ENCODE data around the gene NRF1. TPM values are rescaled to one million over a fixed set of nuclear protein-coding genes. Genes with fewer than 3 reads are reported as not detected.

Gene NRF1
- total RNA-seq, 2 donors from 2014 or later, result 13.4 to 15.7 TPM

DNA sequence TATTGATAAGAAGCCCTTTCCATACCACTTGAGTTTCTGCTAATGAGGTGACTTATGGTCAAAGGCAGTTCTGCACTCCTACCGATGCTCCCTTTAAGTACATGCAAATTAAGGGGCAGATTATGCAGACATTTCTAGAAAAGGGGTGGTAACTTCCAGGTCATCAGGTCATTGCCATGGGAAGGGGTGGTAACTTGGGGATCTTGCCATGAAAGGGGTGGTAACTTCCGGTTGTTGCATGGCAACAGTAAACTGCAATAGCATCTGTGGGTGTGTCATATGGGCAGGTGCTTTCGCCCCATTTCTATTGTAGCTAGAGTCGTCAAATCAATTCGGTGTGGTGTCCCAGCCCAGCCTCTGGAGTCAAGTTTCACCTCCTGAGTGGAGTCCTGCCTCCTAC is 190.4 kb downstream of the NRF1 start:
- DNase-seq, result no peak
- H3K27ac ChIP-seq, result no peak overlapping the region
- TF ChIP-seq, protein P1, sequence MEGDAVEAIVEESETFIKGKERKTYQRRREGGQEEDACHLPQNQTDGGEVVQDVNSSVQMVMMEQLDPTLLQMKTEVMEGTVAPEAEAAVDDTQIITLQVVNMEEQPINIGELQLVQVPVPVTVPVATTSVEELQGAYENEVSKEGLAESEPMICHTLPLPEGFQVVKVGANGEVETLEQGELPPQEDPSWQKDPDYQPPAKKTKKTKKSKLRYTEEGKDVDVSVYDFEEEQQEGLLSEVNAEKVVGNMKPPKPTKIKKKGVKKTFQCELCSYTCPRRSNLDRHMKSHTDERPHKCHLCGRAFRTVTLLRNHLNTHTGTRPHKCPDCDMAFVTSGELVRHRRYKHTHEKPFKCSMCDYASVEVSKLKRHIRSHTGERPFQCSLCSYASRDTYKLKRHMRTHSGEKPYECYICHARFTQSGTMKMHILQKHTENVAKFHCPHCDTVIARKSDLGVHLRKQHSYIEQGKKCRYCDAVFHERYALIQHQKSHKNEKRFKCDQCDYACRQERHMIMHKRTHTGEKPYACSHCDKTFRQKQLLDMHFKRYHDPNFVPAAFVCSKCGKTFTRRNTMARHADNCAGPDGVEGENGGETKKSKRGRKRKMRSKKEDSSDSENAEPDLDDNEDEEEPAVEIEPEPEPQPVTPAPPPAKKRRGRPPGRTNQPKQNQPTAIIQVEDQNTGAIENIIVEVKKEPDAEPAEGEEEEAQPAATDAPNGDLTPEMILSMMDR (IDR thresholded peaks at IDR 0.05), result no peak
- no peak overlapping the region for H3K4me3 ChIP-seq
- H3K27me3 ChIP-seq, result no peaks in the 10 kb centered on the region
- intact Hi-C loops (cut with DNase I), result no loop called here
- H3K36me3 ChIP-seq, result no peaks in the 10 kb centered on the region
- H3K9ac ChIP-seq (ENCODE audit: low read depth in 2 of 2, low read length in 2 of 2), result no peak overlapping the region
- H3K9me3 ChIP-seq, result no peaks in the 10 kb centered on the region
- no peaks in the 10 kb centered on the region for H3K4me1 ChIP-seq

- intact Hi-C loops (cut with DNase I), result no loop called here
- Histone ChIP-seq H3K36me3 (no peaks in the 10 kb centered on the region), H3K9me3 (no peaks in the 10 kb centered on the region), H3K9ac (ENCODE audit: low read depth in 2 of 2, low read length in 2 of 2) (no peak overlapping the region), H3K27ac (no peak overlapping the region), H3K4me3 (no peak overlapping the region), H3K27me3 (no peaks in the 10 kb centered on the region), H3K4me1 (no peaks in the 10 kb centered on the region)
- TF ChIP-seq, protein P1 (IDR thresholded peaks at IDR 0.05), result no peak
- DNase-seq, result no peak
Observed at GRCh38 chr7:129803546-129804081, 192.1 kb downstream of the NRF1 start.

DNA sequence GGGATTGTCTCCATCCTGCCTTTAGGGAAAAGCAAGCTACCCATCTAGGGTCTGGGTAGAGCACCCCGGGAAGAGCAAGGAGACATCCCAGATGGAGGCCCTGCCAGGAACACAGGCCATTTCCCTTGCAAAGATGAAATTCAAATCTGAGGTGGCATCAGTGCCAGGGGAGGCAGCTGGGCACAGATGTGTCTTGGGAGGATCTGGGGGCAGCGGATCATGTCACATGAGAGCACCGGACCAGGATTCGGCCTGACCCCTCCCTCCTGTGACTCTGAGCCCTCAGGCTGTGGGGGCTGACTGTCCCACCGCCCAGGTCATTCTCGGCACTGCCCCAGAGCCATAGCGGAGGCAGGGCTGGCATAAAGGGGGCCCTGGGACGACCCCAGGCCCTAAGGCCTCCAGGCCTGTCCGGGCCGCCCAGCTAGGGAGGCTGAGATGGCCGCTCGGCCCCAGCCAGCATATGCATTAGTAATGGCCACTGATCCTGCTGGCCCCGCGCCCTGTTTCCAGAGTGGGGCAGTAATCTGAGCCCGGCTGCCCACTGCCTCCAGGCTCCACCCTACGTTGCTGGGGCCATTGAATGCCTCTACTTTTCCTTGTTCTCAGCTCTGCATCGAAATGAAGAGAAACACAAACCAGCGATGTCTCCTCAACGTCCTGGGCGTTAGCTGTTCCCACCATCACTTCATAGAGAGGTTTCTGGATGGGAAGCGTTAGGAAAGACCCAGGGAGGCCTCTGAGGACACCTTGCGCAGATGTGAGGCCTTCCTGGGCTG is 192.8 kb downstream of the NRF1 start:
- no peaks in the 10 kb centered on the region for H3K27me3 ChIP-seq
- H3K4me3 ChIP-seq, result no peak overlapping the region
- DNase-seq, result no peak
- no peaks in the 10 kb centered on the region for H3K4me1 ChIP-seq
- H3K36me3 ChIP-seq, result no peaks in the 10 kb centered on the region
- no peak overlapping the region for H3K9ac ChIP-seq (ENCODE audit: low read depth in 2 of 2, low read length in 2 of 2)
- TF ChIP-seq, protein P1 (IDR thresholded peaks at IDR 0.05), result no peak
- no peak overlapping the region for H3K27ac ChIP-seq
- no peaks in the 10 kb centered on the region for H3K9me3 ChIP-seq
- intact Hi-C loops (cut with DNase I), result no loop called here

GRCh38 chr7:129804890-129805719 is 193.6 kb downstream of the NRF1 start:
- DNase-seq, result no peak
- Histone ChIP-seq H3K9ac (ENCODE audit: low read depth in 2 of 2, low read length in 2 of 2) (no peak overlapping the region), H3K4me3 (no peak overlapping the region), H3K27ac (no peak overlapping the region), H3K4me1 (no peaks in the 10 kb centered on the region), H3K27me3 (no peaks in the 10 kb centered on the region), H3K9me3 (no peaks in the 10 kb centered on the region), H3K36me3 (no peaks in the 10 kb centered on the region)
- intact Hi-C loops (cut with DNase I), result no loop called here
- TF ChIP-seq, protein P1 (IDR thresholded peaks at IDR 0.05), result no peak

Small RNAs within 50 kb of the gene (microRNA-seq; reads per million reads assigned to microRNA genes)
- 1,220 reads per million, percentile 82 among the genes with 10 or more reads in this experiment for gene MIR182
- gene MIR183, result 597 reads per million, percentile 73 among the genes with 10 or more reads in this experiment
- gene MIR96, result 36.4 reads per million, percentile 38 among the genes with 10 or more reads in this experiment

Other genes with a start within 250 kb of the NRF1 start
- 1 to 10 TPM; 1.9 to 4.7 TPM for gene STRIP2, start 177.3 kb upstream of the NRF1 start, total RNA-seq
- under 1 TPM in 1 of 2 donors, not detected in 1; 0.32 TPM for gene SMKR1, start 109.2 kb upstream of the NRF1 start, total RNA-seq

Measured in colonic mucosa (tissue), 4 donors.